SK-N-SH treated with all-trans-retinoic acid at 6 μM for 48 hours (cell line): Measurements from ENCODE around the gene AGPAT4.

ENCODE experiments used
- ATAC-seq: fragments of 200-7000 bp; cut with Tn5 transposase; 3 replicates; pipeline ENCODE4 v1.9.1; 2020; ENCODE audit warnings: mild to moderate bottlenecking, moderate library complexity
- ARNTL ChIP-seq: fragments of 450-650 bp; formaldehyde crosslinking; IDR thresholded peaks from 2 replicates; pipeline ENCODE4 v1.5.0; 2020; ENCODE audit warnings: low read depth, mild to moderate bottlenecking, moderate library complexity, borderline replicate concordance
- BACH2 ChIP-seq: fragments of 250-450 bp; sonication (Bioruptor Pico); IDR thresholded peaks from 2 replicates; pipeline ENCODE4 v1.9.0; 2021; ENCODE audit warnings: mild to moderate bottlenecking, borderline replicate concordance
- CREB5 ChIP-seq: fragments of 250-450 bp; sonication (Bioruptor Pico); IDR thresholded peaks from 2 replicates; pipeline ENCODE4 v1.5.1; 2020; ENCODE audit warnings: low read depth, mild to moderate bottlenecking, moderate library complexity
- CSDC2 ChIP-seq: fragments of 250-450 bp; sonication (Bioruptor Pico); IDR thresholded peaks from 2 replicates; pipeline ENCODE4 v1.5.0; 2020; ENCODE audit warnings: mild to moderate bottlenecking, moderate library complexity
- ESRRG ChIP-seq: fragments of 250-450 bp; sonication (Bioruptor Pico); IDR thresholded peaks from 2 replicates; pipeline ENCODE4 v1.6.1; 2021; ENCODE audit warnings: mild to moderate bottlenecking
- GLIS3 ChIP-seq: fragments of 250-450 bp; sonication (Bioruptor Pico); IDR thresholded peaks from 2 replicates; pipeline ENCODE4 v1.5.0; 2020; ENCODE audit warnings: mild to moderate bottlenecking, moderate library complexity
- ISL1 ChIP-seq: fragments of 250-450 bp; sonication (Bioruptor Pico); IDR thresholded peaks from 2 replicates; pipeline ENCODE4 v2.1.2; 2022; ENCODE audit warnings: mild to moderate bottlenecking, moderate library complexity
- OSR1 ChIP-seq: fragments of 250-450 bp; sonication (Bioruptor Pico); IDR thresholded peaks from 2 replicates; pipeline ENCODE4 v1.8.0; 2022; ENCODE audit warnings: moderate library complexity, mild to moderate bottlenecking, inconsistent platforms
- PATZ1 ChIP-seq: fragments of 250-450 bp; sonication (Bioruptor Pico); IDR thresholded peaks from 2 replicates; pipeline ENCODE4 v1.8.0; 2020; ENCODE audit warnings: mild to moderate bottlenecking, moderate library complexity, borderline replicate concordance
- PPARA ChIP-seq: fragments of 250-450 bp; sonication (Bioruptor Pico); IDR thresholded peaks from 2 replicates; pipeline ENCODE4 v1.5.0; 2020; ENCODE audit warnings: mild to moderate bottlenecking, borderline replicate concordance
- RARB ChIP-seq: fragments of 250-450 bp; sonication (Bioruptor Pico); IDR thresholded peaks from 2 replicates; pipeline ENCODE4 v1.8.0; 2021; ENCODE audit warnings: mild to moderate bottlenecking, moderate library complexity
- SNAI2 ChIP-seq: fragments of 250-450 bp; sonication (Bioruptor Pico); IDR thresholded peaks from 2 replicates; pipeline ENCODE4 v1.5.0; 2020; ENCODE audit warnings: mild to moderate bottlenecking, moderate library complexity
- TCF4 ChIP-seq: fragments of 250-450 bp; sonication (Bioruptor Pico); IDR thresholded peaks from 2 replicates; pipeline ENCODE4 v1.8.0; 2021; ENCODE audit warnings: mild to moderate bottlenecking, moderate library complexity, borderline replicate concordance
- TOX ChIP-seq: fragments of 250-450 bp; sonication (Bioruptor Pico); IDR thresholded peaks from 2 replicates; pipeline ENCODE4 v1.8.0; 2021; ENCODE audit warnings: mild to moderate bottlenecking, moderate library complexity, borderline replicate concordance
- ZC3H10 ChIP-seq: fragments of 250-450 bp; sonication (Bioruptor Pico); IDR thresholded peaks from 2 replicates; pipeline ENCODE4 v1.5.1; 2021; ENCODE audit warnings: mild to moderate bottlenecking, moderate library complexity
- ZFP3 ChIP-seq: fragments of 250-450 bp; sonication (Bioruptor Pico); IDR thresholded peaks from 2 replicates; pipeline ENCODE4 v1.5.0; 2020; ENCODE audit warnings: mild to moderate bottlenecking, moderate library complexity
- ZFP30 ChIP-seq: fragments of 450-650 bp; formaldehyde crosslinking; IDR thresholded peaks from 2 replicates; pipeline ENCODE4 v1.5.0; 2022; ENCODE audit warnings: mild to moderate bottlenecking, moderate library complexity
- ZNF565 ChIP-seq: fragments of 450-650 bp; formaldehyde crosslinking; conservative IDR thresholded peaks from 2 replicates; pipeline ENCODE4 v1.5.0; 2020; ENCODE audit warnings: low read depth, mild to moderate bottlenecking, moderate library complexity
- ZNF70 ChIP-seq: fragments of 450-650 bp; formaldehyde crosslinking; IDR thresholded peaks from 2 replicates; pipeline ENCODE4 v1.5.0; 2020; ENCODE audit warnings: mild to moderate bottlenecking, moderate library complexity
- ZNF8 ChIP-seq: fragments of 450-650 bp; formaldehyde crosslinking; IDR thresholded peaks from 2 replicates; pipeline ENCODE4 v1.5.0; 2020; ENCODE audit warnings: mild to moderate bottlenecking, moderate library complexity
- TF ChIP-seq, protein P1 (sequence below): fragments of 250-450 bp; sonication (Bioruptor Pico); IDR thresholded peaks from 2 replicates; pipeline ENCODE4 v1.8.0; 2021; ENCODE audit warnings: low read depth, mild to moderate bottlenecking, moderate library complexity, borderline replicate concordance
- TF ChIP-seq, protein P2 (sequence below): fragments of 250-450 bp; sonication (Bioruptor Pico); IDR thresholded peaks from 2 replicates; pipeline ENCODE4 v1.5.1; 2021; ENCODE audit warnings: mild to moderate bottlenecking, moderate library complexity

The AGPAT4 gene

DNA sequence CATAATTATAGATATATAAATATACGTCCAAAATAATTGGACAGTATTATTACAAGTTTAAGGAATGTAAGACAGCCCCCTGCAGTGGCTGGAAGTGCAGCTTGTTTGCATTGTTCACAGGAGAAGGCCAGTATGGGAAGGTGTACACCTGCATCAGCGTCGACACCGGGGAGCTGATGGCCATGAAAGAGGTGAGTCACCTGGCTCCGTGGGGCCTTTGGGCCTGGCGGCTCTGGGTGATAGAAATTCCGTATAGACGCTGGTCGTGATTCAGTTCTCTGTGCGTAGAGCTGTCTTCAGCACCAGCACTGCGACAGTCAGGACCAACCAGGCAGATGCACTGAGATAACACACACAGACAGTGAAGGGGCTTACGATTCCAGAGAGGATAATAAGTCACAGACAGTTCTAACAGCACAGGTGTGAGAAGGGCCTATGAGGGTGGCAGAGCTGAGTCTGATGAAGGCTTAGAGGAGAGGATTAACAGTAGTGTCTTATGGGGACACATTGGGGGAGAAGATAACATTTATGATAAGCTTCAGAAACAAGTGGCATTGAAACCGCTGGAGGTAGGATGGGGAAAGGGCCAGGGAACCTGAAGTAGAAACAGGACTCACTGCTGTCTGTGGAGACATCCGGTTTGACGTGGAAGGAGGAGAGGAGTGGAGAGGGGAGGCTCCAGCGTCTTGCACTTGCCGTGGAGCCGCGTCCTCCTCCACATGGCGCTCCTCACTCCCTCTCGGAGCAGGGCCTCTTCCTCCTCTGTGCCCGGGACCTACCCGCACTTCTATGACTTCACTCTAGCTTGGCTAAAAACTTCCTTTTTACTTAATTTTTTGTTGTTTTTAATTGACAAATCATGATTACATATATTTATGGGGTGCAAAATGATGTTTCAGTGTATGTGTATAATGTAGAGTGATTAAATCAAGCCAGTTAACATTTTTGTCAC lies 165.8 kb downstream of the AGPAT4 start:
- no peak for ATAC-seq
- no peak for TF ChIP-seq TOX (CRISPR knock-in tag)
- TF ChIP-seq CREB5: no peak
- TF ChIP-seq TCF4: no peak
- TF ChIP-seq ISL1: no peak
- TF ChIP-seq, protein P1, sequence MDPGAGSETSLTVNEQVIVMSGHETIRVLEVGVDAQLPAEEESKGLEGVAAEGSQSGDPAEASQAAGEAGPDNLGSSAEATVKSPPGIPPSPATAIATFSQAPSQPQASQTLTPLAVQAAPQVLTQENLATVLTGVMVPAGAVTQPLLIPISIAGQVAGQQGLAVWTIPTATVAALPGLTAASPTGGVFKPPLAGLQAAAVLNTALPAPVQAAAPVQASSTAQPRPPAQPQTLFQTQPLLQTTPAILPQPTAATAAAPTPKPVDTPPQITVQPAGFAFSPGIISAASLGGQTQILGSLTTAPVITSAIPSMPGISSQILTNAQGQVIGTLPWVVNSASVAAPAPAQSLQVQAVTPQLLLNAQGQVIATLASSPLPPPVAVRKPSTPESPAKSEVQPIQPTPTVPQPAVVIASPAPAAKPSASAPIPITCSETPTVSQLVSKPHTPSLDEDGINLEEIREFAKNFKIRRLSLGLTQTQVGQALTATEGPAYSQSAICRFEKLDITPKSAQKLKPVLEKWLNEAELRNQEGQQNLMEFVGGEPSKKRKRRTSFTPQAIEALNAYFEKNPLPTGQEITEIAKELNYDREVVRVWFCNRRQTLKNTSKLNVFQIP: no peak
- TF ChIP-seq OSR1: no peak
- no peak for TF ChIP-seq ZNF8 (CRISPR knock-in tag)
- TF ChIP-seq BACH2 (CRISPR knock-in tag): no peak
- no peak for TF ChIP-seq ARNTL (CRISPR knock-in tag)
- TF ChIP-seq ZFP3 (CRISPR knock-in tag): no peak
- TF ChIP-seq, protein P2, sequence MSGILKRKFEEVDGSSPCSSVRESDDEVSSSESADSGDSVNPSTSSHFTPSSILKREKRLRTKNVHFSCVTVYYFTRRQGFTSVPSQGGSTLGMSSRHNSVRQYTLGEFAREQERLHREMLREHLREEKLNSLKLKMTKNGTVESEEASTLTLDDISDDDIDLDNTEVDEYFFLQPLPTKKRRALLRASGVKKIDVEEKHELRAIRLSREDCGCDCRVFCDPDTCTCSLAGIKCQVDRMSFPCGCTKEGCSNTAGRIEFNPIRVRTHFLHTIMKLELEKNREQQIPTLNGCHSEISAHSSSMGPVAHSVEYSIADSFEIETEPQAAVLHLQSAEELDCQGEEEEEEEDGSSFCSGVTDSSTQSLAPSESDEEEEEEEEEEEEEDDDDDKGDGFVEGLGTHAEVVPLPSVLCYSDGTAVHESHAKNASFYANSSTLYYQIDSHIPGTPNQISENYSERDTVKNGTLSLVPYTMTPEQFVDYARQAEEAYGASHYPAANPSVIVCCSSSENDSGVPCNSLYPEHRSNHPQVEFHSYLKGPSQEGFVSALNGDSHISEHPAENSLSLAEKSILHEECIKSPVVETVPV: no peak
- TF ChIP-seq PPARA (CRISPR knock-in tag): no peak
- TF ChIP-seq RARB (CRISPR knock-in tag): no peak
- TF ChIP-seq ZNF565 (CRISPR knock-in tag): no peak
- no peak for TF ChIP-seq ZC3H10 (CRISPR knock-in tag)
- TF ChIP-seq GLIS3 (CRISPR knock-in tag): no peak
- no peak for TF ChIP-seq SNAI2 (CRISPR knock-in tag)

DNA sequence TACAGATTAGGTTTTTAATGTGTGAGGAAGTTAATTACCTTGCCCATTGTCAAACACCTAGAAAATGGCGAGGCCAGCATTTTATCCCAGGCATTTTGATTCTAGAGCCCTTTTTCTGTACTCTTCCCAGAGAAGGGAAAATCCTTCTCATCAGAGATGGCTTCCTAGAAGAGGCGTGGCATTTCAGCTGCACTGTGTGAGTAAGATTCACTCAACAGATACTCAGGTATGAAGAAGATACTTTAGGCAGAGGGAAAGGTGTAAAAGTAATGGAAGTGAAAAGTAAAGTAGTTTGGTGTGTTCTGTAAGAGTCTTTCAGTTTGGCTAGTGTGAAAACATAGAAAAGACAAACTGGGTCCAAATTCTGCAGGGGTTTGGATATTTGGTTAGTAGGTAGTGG lies 168.5 kb downstream of the AGPAT4 start:
- no peak for ATAC-seq
- TF ChIP-seq ZNF8 (CRISPR knock-in tag): no peak
- TF ChIP-seq, all 23 proteins: peak for 0

GRCh38 chr6:161104966-161105365 lies 168.9 kb downstream of the AGPAT4 start:
- ATAC-seq: no peak
- no peak for TF ChIP-seq CREB5
- TF ChIP-seq BACH2 (CRISPR knock-in tag): no peak
- TF ChIP-seq ZNF8 (CRISPR knock-in tag): no peak
- no peak for TF ChIP-seq ZFP3 (CRISPR knock-in tag)
- no peak for TF ChIP-seq ZC3H10 (CRISPR knock-in tag)
- TF ChIP-seq SNAI2 (CRISPR knock-in tag): no peak
- no peak for TF ChIP-seq RARB (CRISPR knock-in tag)
- no peak for TF ChIP-seq ZFP30 (CRISPR knock-in tag)
- TF ChIP-seq, protein P1: no peak
- no peak for TF ChIP-seq ESRRG (CRISPR knock-in tag)
- TF ChIP-seq CSDC2 (CRISPR knock-in tag): no peak

GRCh38 chr6:161103475-161103874 lies 170.4 kb downstream of the AGPAT4 start:
- TF ChIP-seq TCF4: no peak
- no peak for TF ChIP-seq OSR1
- no peak for TF ChIP-seq PATZ1 (CRISPR knock-in tag)
- TF ChIP-seq ESRRG (CRISPR knock-in tag): no peak
- TF ChIP-seq, protein P1: no peak
- TF ChIP-seq BACH2 (CRISPR knock-in tag): no peak
- no peak for TF ChIP-seq ZNF70 (CRISPR knock-in tag)
- TF ChIP-seq ISL1: no peak
- no peak for TF ChIP-seq CSDC2 (CRISPR knock-in tag)
- TF ChIP-seq RARB (CRISPR knock-in tag): no peak
- no peak for ATAC-seq
